HS-5 (cell line): ENCODE results near the gene HEY2.
A peak's percentile ranks its signal among the peaks of the same experiment; 100 is the strongest.
"Not testable (repeated sequence)": the region's sequence is repeated elsewhere in the genome, so short reads cannot be mapped to it uniquely, and the experiment has no call there.

Experiments used
- DNase-seq: peaks from one replicate; pipeline ENCODE4 v3.0.0-alpha.2; 2012; ENCODE audit warnings: low read depth

Gene HEY2

DNA sequence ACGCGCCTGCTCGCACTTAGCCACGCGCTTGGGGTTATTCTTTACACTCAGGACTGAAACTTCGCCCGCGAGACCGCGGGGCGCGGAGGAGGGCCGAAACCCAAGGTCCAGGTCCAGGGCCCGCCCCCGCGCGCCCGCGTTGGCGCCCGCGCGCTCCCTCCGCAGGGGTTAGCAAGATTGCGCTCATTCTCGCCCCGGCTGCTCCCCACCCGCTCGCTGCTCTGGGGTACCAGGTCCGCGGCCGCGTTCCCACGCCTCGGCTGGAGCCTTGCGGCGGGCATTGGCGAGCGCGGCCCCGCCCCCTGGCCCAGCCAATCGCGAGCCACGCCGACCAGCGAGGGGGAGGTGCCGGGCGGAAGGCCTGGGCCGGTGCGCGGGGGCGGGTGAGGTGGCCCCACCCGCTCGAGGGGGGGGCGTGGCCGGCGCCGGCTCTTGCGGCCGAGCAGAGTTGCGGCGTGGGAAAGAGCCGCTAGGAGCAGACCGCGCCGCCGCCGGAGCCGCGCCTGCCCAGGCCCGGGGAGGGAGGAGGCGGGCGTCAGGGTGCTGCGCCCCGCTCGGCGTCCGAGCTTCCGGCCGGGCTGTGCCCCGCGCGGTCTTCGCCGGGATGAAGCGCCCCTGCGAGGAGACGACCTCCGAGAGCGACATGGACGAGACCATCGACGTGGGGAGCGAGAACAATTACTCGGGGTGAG, at the start of gene HEY2:
TSS of gene HEY2 (plus strand) at position 460 of the 692 bp plus-strand sequence. CDS start at position 605, 145 bp downstream.
- peak; percentile 44 for DNase-seq

DNA sequence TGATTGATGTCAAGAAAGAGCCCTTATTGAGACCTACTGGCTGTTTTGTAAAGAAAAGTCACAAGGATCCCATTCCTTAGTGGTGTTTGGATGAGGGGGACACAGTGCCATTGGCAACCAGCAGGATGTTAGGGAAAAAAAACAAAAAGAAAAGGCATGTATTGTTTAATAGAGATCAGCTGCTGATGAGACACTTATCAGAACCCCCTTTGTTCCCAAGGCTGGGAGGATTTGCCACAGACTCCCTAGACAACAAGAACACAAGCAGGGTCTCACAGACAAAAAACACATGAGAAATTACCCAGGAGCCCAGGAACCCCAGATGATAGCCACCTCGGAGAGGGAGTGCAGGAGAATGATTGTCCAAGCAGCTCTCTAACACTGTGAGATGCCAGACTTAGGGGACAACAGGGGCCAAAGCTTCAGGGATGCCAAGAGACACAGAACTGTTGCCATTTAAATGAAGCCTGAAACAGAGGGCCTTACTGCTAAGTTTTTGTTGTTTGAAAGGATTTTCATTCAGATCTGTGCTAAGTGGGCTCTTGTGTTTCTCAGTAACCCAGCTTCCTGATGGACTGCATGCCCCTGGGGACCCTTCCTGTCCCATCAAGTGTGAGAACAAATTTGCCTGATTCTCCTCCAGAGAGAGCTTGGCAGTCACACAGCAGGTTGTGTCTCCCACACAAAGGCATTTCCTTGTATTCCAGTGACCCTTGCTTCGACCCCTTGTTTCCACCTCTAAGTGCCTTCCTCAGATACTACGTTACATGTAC, 48.7 kb upstream of the HEY2 start:
- DNase-seq: no peak

DNA sequence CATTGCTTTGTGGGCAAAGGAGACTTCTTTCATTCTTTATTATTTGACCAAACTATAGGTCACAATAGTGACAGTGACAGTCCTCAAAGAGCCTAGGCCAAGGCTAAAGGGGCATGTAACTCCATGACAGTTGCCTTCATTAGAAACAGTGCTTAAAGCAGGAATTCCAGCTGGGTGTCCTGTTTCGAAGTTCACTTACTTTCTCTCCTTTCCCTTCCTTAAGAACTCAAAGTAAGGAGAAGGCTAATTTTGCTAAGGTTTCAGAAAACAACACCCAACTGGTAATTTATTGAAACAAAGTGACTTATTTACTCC, 48.1 kb upstream of the HEY2 start:
- DNase-seq: no peak

DNA sequence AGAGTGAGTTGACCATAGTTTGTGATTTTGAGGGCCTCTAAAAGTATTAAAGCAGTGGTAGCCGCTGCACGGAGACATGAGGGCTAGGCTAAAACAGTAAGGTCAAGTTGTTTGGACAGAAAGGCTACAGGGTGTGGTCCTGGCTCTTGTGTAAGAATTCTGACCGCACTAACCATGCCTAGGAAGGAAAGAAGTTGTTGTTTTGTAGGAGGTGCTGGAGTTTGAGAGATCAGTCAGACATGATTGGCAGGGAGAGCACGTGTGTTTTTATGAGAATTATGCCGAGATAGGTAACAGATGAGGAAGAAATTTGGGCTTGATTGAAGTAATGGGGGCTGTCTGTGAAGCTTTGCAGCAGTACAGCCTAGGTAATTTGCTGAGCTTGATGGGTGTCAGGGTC, 45.5 kb upstream of the HEY2 start:
- DNase-seq: not testable (repeated sequence)

DNA sequence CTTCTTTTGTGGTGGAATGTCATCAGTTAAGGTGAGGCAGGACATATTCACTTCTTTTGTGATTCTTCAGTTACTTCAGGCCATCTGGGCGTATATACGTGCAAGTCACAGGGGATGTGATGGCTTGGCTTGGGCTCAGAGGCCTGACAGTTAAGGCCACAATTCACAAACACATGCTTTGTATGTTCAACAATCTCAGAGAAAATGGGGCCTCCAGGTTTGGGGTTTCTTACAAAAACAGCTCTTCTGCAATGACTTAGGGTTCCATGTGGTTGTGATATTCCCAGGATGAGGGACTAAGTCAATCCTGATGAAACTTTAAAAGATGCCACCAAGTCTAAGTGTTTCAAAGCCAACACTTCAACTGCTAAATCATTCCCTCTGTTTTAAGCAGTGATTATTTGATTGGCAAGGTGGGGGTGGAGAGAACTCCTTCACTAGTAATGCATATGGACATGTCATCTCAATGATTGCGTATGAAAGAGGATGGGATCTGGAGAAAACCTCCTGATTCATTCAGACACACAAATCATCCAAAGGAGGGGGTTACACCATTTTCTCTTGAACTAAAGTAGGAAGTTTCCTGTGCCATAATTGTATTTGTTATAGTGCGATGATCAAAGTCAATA, 41.7 kb upstream of the HEY2 start:
- DNase-seq: no peak

DNA sequence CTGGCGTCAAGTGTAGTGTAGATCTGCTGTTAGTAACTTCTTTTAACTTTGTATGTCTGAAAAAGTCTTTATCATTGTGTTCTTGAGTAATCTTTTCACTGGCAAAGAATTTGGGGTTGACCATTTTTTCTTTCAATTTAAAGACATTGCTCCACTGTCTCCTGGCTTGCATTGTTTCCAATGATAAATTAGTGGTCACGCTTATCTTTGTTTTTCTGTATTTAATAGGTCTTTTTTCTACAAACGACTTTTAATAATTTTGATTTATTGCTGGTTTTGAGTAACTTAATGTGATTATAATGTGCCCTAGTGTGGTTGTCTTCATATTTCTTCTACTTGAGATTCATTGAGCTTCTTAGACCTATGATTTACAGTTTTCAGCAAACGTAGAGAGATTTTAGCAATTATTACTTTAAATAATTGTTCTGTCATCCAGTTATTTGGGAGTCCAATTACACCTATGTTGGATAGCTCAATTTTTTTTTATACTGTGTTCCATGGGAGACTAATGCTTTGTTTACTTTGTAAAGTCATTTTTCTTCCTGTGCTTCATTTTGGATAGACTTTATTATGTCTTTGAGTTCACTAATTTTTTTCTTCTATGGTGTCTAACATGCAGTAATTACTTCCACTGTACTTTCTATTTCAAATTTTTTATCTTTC, 38.3 kb upstream of the HEY2 start:
- DNase-seq: no peak

DNA sequence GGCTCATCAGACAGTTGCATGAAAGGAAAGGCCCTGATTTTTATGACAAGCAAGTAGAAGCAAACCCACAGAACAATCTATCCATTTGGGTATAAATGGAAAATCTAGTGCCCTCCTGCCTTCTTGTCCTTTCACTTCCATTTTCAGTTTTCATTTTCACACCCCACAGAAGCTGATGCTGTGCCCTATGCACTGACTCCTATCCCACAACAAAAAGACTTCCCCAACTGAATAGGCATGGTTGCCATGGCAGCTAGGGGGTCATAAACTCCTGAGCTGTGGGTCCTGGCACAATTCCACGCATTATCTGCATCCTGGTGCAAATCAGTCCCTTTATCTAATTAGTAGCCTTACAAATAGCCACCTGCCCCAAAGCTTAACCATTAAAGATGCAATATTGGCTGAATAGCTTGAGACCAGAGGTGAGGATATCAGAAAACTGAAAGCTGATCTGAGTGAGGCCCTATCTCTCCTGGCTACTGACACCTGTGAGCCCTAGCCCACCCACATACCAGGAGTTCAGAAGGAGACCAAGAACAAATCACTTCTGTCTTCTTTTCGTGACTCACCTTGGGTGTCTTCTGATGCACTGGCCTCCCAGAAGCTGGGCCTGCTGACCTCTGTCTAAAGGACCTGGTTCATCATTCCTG, 34.9 kb upstream of the HEY2 start:
- no peak for DNase-seq

DNA sequence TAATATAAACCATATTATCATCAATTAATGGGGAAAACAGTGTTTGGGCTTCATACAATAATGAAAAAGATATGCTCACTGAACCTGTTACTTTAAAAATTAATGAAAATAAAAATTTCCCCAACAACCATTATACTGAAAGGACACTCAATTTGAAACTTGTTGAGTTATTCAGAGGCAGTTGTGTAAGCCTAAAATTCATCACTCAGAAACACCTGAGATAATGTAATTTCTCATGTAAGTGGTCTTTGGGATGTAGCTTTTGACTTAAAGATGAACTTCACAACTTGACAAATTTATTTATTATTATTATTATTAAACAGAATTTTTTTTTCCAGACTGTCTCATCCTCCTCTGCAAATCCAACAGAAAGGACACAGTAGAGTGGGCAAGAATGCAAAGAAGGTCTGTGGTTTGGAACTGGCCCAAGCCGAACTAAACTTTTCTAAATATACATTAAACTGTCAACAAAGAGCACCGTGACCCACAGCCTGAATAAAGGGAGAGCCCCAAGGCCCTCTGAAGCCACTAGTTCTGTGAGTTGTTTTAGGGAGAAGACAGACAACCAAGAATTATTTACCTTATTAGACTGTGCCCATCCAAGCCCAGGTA, 32.2 kb upstream of the HEY2 start:
- no peak for DNase-seq

DNA sequence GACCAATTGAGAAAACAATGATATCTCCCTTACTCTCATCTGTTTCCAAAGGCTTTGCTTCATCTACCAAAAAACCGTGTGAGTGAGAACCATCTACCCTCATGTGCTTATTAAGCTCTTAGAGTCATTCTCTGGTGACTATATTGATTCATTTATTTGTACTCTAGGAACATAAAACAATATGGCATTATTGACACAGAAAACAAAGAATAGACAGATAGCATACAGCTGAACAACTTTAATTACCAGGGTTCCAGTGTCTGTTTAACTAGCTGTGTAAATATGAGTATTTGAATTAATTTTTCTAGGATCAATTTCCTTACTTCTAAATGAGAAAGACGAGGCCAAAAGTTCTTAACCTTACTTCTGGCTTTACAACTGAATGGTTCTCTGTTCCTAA, 31.3 kb upstream of the HEY2 start:
- DNase-seq: no peak

DNA sequence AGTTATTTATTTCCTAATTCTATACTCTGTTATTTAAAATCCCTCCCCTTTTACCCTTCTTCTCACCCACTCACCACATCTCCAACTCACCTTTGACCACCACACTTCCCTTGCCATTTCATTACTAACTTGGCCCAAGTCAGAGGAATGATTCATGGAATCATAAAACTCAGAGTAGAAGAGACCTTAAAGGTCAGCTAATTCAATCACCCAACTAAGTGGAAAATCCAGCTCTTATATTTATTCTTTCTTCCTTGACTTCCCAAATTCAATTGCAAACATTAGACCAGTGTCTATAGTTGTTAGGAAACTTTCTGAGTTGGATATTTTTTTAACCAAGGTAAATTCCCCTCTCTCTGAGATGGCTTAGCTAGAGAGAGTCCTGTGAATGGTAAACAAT, 26.5 kb upstream of the HEY2 start:
- DNase-seq: no peak

DNA sequence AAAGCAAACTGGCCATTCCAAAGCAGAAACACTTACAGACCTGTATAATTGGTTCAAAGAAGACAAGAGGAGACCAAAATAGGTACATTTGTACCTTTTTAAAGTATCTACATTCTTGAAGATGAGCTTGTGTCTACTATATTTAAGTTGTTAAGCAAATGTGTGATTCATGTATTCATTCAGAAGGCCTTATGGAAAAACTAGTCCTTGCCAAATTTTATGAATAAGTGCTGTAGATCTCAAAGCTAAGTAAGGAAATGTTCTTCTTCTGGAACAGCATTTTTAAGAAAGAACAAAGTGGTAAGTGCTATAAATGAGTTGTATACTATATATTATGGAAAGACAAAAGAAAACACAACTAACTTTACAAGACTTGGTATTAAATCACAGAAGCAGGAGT, 22.2 kb upstream of the HEY2 start:
- DNase-seq: no peak

DNA sequence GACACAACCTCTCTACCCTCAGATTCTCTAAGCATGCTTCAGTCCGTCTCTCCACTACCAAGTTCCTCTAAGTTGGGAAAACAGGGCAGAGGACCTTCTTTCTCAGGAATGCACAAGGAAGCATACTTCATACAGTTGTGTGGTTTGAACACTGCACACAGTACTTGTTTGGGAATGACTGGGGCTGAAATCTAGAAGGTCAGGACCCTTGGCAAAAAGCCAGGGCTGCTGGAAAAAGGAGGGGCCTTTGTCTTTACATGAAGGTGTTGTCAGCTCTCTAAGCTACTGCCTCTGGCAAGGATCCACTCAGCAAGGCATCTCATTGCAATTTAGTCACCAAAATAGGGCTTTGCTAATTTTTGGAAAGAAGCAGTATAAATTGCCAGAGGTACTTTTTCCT, 20.7 kb upstream of the HEY2 start:
- no peak for DNase-seq

DNA sequence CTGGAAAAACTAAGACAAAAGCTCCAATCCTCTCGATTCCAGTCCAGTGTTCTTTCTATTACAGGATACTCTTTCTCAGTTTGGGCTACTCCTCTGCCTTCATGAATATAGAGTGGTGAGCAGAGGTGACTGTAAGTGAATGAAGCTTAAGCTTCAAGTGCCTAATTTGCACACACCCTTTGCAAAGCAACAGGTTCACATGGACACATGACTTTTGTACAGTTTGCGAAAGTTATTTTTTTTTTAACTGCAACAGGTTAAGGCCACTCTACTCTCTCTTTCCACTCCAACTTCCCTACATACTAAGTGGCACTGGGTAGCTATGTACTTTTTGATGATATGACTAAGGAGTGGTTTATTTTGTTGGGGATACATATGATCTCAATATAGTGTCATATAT, 19.4 kb upstream of the HEY2 start:
- DNase-seq: no peak

DNA sequence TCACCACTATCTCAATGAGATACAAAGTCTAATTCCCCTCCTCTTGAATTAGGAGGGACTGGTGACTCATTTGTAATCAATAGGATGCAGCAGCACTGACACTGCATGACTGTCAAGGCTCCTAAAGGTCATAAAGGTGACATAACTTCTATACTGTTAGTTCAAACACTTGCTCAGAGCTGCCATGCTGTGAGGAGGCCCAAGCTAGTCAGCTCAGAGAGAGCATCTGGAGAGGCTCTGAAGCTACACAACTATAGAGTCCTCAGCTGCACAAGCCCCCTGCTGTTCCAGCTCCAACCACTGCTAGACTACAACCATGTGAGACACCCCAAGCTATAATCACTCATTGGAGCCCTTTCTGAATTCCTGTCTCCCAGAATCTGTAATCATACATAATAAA, 17.0 kb upstream of the HEY2 start:
- DNase-seq: no peak

DNA sequence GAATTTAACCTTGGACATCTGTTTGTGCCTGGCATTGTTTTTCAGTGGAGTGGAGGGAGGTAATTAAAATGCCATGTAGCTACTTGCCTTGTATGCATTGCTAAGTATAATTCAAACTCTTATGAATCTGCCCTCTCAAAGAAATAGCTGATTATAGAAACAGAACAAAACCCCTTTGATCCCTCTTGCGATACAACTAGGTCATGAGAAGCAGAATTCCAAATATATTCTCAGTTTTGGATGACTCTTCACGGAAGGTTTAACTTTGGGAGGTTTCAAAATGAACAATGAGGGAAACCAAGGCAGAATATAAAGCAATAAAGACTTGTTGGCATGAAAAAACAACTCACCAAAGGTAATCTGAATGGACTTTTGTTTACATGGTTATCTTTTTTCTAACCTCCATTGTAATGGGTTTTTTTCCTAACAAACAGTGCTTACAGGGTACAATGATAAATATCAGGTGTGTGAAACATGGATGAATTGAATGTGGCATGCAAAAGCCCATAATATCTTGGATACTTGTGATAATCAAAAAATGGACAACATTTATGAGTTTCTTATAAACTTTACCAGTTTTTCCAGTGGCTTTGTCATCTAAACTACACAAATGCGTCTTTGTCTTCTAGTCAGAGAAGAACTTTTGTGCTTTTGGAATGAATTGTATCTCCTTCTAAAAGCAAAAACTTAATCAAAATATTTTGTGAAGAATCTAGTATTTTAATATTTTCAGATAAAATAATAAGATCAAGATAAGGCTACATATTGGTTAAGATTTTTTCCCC, 15.7 kb upstream of the HEY2 start:
- no peak for DNase-seq

DNA sequence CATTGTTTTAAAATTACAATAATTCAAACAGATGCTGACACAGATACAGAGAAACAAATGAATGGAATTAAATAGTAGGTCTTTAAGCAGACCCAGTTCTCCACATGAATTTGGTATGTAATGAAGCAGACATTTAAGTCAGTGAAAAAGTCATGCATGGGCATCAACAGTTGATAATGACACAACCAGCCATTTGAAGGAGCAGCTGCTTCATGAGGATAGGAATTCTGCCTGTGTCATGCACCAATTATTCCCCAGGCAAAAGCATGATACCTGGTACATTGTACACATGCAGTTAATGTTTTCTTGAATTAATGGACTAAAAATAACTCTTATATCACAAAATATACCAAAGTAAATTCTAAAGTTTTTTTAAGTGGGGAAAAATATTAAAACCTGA, 11.2 kb upstream of the HEY2 start:
- no peak for DNase-seq

DNA sequence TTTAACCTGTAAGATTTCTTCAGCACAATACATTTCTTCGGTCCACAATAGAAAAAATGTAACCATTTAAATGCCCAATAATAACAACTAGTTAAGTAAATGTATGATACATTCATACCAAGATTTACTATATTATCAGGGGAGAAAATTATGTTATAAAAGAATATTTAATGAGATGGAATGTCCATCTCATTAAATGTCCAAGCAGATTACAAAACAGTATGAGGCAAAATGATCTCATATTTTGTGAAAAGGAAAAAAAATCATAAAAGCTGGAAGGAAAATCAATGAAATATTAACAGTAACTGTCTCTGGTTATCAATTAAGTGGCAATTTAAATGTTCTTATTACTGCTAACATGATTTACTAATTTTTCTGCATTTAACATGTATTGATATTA, 10.1 kb upstream of the HEY2 start:
- no peak for DNase-seq

DNA sequence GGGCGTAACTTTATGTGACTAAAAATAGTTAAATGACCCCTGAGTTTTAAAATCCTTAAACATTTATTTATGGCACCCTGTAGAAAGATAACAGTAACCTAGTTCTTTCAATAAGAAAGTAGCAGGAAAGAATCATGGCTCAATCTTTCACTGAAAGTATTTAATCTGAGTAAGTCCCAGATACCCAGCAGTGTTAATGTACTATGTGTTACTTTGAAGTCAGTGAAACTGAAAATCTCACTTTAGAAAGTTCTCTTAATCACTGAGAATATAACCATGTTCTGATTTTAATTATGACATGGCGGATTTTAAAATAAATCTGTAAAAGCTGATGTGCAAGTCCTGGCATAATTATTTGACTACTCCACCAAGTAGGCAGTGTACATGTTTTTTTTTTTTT, 8.1 kb upstream of the HEY2 start:
- DNase-seq: no peak

DNA sequence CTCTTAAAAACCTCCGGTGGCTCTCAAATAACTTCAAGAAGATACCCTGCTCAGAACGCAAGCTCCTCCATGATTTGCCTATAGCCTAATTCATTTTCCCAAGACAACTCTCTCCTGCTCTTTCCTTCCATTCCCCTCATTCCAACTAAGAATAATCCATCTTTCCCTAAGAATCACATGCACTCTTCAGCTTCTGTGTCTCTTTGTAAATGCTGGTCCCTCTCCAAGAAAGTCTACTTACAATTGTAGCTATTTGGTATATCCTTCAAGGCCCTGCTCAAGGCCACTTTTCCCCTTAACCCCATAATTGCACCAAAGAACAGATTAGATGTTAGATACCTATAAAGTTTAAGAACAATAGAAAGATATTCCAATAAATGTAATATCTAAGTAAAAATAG, 7.4 kb upstream of the HEY2 start:
- DNase-seq: no peak

DNA sequence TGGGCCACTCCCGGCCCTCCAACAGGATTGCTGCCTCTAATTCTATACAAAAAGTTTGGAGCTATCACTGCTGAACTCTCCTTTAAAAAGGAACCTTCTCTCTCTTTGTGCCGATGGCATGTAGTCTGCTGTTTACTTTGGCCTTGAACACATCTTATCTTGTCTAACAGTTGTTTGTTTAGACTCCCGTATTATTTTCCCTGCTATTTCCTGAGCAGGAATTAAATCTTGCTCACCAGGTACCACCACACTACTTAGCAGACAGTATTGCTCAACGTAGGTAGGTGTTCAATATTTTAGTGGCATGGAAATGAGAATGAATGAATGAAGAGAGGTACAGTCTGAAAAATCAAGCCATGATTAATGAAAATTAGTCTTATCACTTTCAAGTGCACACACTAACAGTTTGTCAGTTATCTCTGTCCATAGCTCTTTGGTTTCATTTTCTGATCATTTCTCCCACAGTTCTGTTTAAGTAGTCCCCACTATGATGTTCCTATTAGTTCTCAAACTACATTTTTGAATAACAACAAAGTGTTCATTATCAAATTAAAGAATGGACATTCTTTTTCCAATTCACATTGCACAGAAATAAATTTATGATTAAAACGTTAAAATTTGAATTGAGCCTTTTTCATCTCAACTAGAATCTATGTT, 6.8 kb upstream of the HEY2 start:
- no peak for DNase-seq

DNA sequence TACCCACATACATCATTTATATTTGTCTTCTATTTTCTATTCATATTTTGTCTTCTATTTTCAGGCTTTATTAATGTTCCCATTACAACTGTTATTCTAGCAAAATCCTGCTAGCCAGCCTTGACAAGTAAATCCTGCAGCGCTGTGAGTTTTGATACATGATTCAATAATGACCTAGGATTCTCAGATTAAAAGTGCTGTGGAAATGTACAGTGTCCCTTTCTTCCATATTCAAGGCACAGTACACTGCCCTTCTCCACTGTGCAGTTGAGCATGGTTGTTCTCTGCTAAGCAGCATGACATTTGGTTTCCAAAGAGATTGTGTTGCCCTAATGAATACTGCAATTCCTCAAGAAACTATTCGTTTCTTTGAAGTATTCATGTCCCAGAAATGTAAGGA, 5.8 kb upstream of the HEY2 start:
- DNase-seq: no peak
